ENCODE data around the gene IFNGR1.
A peak's percentile ranks its signal among the peaks of the same experiment; 100 is the strongest.
"Not testable (repeated sequence)": the region's sequence is repeated elsewhere in the genome, so short reads cannot be mapped to it uniquely, and the experiment has no call there.

The IFNGR1 gene

GRCh38 chr6:137236581-137237355 is 17.6 kb upstream of the IFNGR1 start:
- DNase-seq (ENCODE audit: insufficient read length, low spot score) (no peak), FAIRE-seq (no peak)

GRCh38 chr6:137235686-137236085 is 16.5 kb upstream of the IFNGR1 start:
- no peak for FAIRE-seq
- no peak for DNase-seq (ENCODE audit: insufficient read length, low spot score)

- FAIRE-seq: peak; percentile 84
- DNase-seq (ENCODE audit: insufficient read length, low spot score): no peak
These were observed 15.0 kb upstream of the IFNGR1 start for GRCh38 chr6:137233911-137234863.

GRCh38 chr6:137231895-137232294 is 12.7 kb upstream of the IFNGR1 start:
- FAIRE-seq (no peak), DNase-seq (ENCODE audit: insufficient read length, low spot score) (no peak)

GRCh38 chr6:137230956-137231555 is 11.9 kb upstream of the IFNGR1 start:
- DNase-seq (ENCODE audit: insufficient read length, low spot score) (no peak), FAIRE-seq (no peak)

GRCh38 chr6:137230547-137230946 is 11.4 kb upstream of the IFNGR1 start:
- FAIRE-seq (peak; percentile 14), DNase-seq (ENCODE audit: insufficient read length, low spot score) (no peak)

- no peak for FAIRE-seq
- DNase-seq (ENCODE audit: insufficient read length, low spot score): no peak
These were observed 10.0 kb upstream of the IFNGR1 start for GRCh38 chr6:137229075-137229759.

- peak; percentile 85 for FAIRE-seq
- no peak for DNase-seq (ENCODE audit: insufficient read length, low spot score)
These were observed 8.7 kb upstream of the IFNGR1 start for GRCh38 chr6:137227871-137228302.

- FAIRE-seq (no peak), DNase-seq (ENCODE audit: insufficient read length, low spot score) (no peak)
These were observed 7.5 kb upstream of the IFNGR1 start for GRCh38 chr6:137226697-137227096.

- FAIRE-seq: peak; percentile 84
These were observed 5.6 kb upstream of the IFNGR1 start for GRCh38 chr6:137224799-137225198.

GRCh38 chr6:137223370-137224131 is 4.4 kb upstream of the IFNGR1 start:
- no peak for DNase-seq (ENCODE audit: insufficient read length, low spot score)
- FAIRE-seq: no peak

More at GRCh38 chr6:137224799-137225198, 5.6 kb upstream of the IFNGR1 start:
- DNase-seq (ENCODE audit: insufficient read length, low spot score): no peak

GRCh38 chr6:137222381-137222780 is 3.2 kb upstream of the IFNGR1 start:
- DNase-seq (ENCODE audit: insufficient read length, low spot score) (no peak), FAIRE-seq (no peak)

- FAIRE-seq: no peak
- DNase-seq (ENCODE audit: insufficient read length, low spot score): no peak
These were observed 573 bp upstream of the IFNGR1 start for GRCh38 chr6:137219664-137220252.

- peak; percentile 76 for FAIRE-seq
- DNase-seq (ENCODE audit: insufficient read length, low spot score): no peak
These were observed 690 bp downstream of the IFNGR1 start for GRCh38 chr6:137218473-137218916.

GRCh38 chr6:137217801-137218472 is 1.2 kb downstream of the IFNGR1 start:
- DNase-seq (ENCODE audit: insufficient read length, low spot score) (no peak), FAIRE-seq (peak; percentile 26)

GRCh38 chr6:137216875-137217553 is 2.2 kb downstream of the IFNGR1 start:
- no peak for DNase-seq (ENCODE audit: insufficient read length, low spot score)
- FAIRE-seq: no peak

GRCh38 chr6:137216106-137216505 is 3.1 kb downstream of the IFNGR1 start:
- DNase-seq (ENCODE audit: insufficient read length, low spot score) (no peak), FAIRE-seq (no peak)

- FAIRE-seq; DNase-seq (ENCODE audit: insufficient read length, low spot score): not testable (repeated sequence)
These were observed 3.6 kb downstream of the IFNGR1 start for GRCh38 chr6:137215630-137216029.
